GM19463 (cell line): ENCODE measurements around the gene PLEKHG4B.
"Not testable (repeated sequence)": the region's sequence is repeated elsewhere in the genome, so short reads cannot be mapped to it uniquely, and the experiment has no call there.

Experiments used
- ATAC-seq: cut with Tn5 transposase; IDR thresholded peaks from one replicate; pipeline ENCODE4 v1.9.1; 2021; ENCODE audit warnings: mild to moderate bottlenecking, moderate library complexity; ENCODE audit not compliant: unreplicated experiment

The PLEKHG4B gene, protein sequence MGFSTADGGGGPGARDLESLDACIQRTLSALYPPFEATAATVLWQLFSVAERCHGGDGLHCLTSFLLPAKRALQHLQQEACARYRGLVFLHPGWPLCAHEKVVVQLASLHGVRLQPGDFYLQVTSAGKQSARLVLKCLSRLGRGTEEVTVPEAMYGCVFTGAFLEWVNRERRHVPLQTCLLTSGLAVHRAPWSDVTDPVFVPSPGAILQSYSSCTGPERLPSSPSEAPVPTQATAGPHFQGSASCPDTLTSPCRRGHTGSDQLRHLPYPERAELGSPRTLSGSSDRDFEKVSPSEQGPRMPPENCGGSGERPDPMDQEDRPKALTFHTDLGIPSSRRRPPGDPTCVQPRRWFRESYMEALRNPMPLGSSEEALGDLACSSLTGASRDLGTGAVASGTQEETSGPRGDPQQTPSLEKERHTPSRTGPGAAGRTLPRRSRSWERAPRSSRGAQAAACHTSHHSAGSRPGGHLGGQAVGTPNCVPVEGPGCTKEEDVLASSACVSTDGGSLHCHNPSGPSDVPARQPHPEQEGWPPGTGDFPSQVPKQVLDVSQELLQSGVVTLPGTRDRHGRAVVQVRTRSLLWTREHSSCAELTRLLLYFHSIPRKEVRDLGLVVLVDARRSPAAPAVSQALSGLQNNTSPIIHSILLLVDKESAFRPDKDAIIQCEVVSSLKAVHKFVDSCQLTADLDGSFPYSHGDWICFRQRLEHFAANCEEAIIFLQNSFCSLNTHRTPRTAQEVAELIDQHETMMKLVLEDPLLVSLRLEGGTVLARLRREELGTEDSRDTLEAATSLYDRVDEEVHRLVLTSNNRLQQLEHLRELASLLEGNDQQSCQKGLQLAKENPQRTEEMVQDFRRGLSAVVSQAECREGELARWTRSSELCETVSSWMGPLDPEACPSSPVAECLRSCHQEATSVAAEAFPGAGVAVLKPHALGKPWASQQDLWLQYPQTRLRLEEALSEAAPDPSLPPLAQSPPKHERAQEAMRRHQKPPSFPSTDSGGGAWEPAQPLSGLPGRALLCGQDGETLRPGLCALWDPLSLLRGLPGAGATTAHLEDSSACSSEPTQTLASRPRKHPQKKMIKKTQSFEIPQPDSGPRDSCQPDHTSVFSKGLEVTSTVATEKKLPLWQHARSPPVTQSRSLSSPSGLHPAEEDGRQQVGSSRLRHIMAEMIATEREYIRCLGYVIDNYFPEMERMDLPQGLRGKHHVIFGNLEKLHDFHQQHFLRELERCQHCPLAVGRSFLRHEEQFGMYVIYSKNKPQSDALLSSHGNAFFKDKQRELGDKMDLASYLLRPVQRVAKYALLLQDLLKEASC (N-terminal part only)

DNA sequence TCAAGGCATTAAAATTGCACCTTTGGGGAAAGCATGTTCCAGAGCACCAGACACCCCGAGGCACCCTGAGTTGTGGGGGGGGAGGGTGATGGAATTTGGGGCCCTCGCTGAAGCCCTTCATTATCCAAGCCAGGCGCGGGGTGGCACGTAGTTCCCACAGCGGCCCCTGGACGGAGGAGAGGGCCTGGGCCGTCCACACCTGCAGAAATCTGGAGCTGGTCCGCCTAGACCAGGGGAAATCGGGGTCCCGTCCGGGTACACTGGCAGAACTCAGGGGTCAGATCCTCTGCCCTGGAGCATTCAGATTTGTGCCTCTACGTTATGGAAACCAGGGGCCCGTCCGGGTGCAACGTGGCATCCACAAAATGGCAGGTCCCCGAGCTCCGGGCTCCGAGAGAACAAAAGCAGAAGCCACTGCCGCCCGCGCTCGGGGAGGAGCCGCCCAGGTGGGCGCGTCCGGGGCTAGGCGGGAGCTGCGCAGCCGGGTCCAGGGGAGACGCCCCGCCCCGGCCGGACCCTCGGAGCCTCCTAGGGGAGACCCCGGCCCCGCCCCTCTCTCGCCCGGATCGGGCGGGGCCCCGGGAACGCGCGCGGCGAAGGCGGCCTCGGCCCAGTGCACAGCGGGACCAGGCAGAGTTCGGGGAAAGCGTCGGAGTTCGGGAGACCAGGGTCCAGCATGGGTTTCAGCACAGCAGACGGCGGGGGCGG lies at the start of gene PLEKHG4B:
Gene PLEKHG4B, plus strand, starts transcription at position 613 of the 708 bp plus-strand sequence. Its CDS starts 64 bp downstream, at position 677.
- ATAC-seq: no peak

DNA sequence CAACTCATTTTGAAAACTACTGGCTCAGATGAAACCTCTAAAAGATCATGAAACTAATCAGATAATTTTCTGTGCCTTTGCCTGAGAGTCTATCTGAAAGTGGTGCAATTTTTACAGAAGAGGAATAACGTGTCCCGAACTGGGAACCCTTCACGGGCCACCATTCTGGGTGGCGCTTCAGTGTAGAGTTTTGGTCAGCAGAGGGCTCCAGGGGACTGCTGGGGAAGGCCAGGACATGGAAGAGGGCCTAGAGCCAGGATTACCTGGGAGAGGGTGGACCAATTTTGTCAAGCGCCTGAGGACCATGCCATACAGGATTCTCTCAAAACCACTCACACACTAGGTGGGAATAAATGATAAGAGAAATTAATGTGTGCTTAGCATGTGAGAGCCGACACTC lies 49.7 kb upstream of the PLEKHG4B start:
- ATAC-seq: no peak

- ATAC-seq: no peak
Observed at GRCh38 chr5:48192-48591, 43.8 kb upstream of the PLEKHG4B start.

- ATAC-seq: not testable (repeated sequence)
Observed at GRCh38 chr5:49530-49929, 42.4 kb upstream of the PLEKHG4B start.

- no peak for ATAC-seq
Observed at GRCh38 chr5:49953-50544, 41.9 kb upstream of the PLEKHG4B start.

DNA sequence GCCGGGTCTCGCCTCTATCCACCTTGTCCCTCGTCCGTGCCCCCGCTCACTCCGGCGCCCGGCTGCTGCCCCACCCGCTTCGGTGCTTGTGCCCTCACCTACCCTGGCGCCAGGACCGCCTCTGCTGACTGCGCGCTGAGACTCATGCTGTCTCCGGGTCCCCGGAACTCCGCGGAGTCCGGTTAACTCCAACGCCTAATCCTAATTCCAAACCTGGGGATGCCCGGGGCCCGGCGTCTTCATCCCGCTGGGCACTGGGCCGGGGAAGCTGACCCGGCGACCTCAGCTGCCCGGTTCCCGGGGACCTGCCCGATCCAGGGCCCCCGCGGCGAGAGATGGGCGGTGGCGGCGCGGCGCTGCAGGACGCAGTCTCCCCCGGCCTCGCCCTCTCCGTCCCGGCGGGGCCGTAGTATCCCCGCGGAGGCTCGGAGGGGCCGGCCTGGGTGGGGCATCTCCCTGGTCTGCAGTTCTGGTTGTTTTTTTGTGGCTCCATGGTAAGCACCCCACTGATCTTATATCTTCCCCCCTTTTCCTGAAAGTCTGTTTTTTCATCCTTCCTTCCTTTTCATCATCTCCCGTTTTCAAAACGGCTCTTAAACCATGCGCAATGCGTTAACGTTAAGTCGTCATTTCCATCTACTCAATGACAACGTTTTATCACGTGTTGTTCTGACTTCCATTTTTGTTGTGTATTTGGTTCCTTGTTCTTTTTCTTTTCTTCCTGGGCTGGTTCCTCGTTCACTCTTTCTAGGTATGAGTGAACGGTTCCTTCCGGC lies 41.1 kb upstream of the PLEKHG4B start:
- ATAC-seq: no peak

- ATAC-seq: no peak
Observed at GRCh38 chr5:51500-51823, 40.5 kb upstream of the PLEKHG4B start.

DNA sequence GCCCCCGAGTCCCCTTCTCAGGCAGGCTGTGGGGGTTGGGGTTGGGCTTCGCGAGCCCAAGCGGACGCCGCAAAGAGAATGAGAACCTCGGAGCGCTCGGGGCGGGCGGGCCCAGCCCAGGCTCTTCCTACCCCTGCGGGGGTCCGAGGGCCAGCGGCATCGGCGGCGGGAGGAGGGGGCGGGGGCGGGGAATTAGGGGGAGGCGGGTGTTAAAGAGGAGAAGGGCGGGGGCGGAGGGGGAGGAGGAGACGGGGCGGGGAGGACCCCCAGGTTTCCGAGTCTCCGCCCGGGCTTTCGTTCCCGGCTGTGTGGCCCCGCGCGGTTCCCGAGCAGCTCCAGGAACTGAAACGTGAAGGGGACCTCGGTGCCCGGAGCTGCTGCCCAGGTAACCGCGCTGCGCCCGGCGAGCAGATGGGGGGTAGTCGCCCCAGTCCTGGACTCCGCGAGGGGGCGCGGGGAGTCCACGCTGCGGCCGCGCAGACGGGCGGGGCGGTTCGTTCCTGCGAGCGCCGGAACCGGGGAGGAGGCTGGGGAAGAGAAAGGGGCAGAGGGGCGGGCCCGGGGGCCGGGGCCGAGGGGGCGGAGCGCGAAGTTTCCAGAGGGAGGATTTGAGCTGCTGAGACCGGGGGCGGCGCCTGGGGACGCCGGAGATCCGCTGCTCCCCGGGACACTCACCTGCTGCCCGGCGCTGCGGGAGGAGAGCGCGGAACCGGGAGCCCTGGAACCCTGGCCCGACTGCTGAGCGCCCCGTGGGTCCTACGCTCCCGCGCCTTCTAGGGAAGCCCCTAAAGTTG lies 38.4 kb upstream of the PLEKHG4B start:
- no peak for ATAC-seq

GRCh38 chr5:54175-54730 lies 37.7 kb upstream of the PLEKHG4B start:
- ATAC-seq: no peak

DNA sequence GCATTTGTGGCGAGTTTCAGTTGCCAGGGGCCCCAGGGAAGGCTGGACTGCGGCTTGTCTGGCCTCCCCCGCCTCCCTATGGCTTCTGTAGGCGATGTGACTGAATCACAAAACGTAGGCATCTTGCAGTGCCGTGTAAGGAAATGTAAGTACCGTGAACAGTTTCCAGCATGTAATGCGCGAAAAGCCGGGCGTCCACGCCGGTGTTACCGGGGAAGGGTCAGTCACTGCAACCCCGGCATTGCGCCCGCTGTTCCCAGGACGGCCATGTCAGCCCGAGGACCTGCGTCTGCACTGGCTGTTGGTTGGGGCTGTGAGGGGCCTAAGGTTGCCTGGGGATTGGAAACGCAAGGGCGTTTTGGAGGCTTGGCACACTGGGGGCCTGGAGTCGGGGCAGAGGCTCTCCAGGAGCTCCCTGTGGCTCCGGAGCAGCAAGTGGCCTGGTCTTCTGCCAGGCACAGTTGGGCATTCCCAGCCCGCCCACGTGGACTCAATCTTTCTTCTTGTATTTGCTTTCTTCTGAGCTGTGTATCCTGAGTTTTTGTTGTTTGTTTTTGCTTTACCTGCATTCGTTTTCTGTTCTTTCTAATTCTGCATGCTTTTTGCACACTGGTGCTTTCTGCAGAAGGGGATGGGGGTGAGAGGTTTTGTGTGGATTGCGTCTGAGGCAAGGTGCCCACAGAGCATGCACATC lies 36.9 kb upstream of the PLEKHG4B start:
- ATAC-seq: no peak

DNA sequence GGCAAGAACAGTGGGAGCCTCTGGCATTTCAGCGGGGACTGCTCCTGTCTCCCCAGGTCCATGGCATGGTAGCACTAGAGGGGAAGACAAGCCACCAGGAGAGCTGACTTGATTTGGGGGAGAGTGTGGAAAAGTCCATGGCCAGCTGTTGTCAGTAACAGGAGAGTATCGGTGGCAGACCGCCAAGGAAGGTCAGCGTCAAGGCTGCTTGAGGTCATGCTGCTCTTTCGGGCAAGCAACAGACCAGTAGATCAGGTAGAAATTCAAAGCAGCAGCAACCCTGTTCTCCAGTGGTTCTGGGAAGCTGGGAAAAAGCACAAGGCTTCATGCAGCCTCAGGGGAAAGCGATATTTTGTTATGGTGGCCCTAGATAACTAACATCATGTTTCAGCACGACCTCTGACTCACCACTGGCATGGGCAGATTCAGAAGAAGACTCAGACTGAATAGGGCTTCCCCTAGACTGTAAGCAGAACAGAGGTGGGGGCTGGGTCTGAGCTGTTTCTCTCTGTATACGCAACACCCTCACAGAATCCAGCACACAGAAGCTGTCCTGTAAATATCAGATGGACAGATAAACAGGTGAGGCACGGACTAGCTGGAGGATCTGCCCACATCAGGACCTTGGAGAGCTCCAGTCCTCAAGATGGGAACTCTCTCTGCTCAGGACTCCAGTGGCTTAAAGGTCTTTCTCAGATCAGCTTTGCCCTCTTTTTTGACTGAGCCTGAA lies 35.2 kb upstream of the PLEKHG4B start:
- ATAC-seq: no peak

DNA sequence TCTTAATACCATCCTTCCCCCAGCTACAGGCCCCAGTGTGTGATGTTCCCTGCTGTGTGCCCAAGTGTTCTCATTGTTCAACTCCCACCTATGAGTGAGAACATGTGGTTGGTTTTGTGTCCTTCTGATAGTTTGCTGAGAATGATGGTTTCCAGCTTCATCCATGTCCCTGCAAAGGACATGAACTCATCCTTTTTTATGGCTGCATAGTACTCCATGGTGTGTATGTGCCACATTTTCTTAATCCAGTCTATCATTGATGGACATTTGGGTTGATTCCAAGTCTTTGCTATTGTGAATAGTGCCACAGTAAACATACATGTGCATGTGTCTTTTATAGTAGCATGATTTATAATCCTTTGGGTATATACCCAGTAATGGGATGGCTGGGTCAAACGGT lies 31.7 kb upstream of the PLEKHG4B start:
- not testable (repeated sequence) for ATAC-seq

DNA sequence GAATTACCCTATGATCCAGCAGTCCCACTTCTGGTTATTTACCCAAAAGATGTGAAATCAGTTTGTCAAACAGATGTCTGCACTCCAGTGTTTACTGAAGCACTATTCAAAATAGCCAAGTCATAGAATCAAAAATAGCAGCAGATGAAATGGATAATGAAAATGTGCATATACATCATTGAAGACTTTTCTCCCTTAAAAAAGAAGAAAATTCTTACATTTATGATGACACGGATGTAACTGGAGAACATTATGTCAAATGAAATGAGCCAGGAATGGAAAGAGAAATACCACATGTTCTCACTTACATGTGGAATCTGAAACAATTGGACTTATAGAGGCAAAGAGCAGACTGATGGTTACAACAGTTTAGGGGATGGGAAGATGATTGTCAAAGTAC lies 21.5 kb upstream of the PLEKHG4B start:
- no peak for ATAC-seq

- not testable (repeated sequence) for ATAC-seq
Observed at GRCh38 chr5:72316-73180, 19.4 kb upstream of the PLEKHG4B start.

DNA sequence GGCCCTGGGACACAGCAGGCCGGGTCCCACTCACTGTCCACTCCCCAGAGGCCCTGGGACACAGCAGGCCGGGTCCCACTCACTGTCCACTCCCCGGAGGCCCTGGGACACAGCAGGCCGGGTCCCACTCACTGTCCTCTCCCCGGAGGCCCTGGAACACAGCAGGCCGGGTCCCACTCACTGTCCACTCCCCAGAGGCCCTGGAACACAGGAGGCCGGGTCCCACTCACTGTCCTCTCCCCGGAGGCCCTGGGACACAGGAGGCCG lies 18.9 kb upstream of the PLEKHG4B start:
- ATAC-seq: not testable (repeated sequence)

GRCh38 chr5:73768-74502 lies 18.0 kb upstream of the PLEKHG4B start:
- no peak for ATAC-seq
